ENCODE data around the gene NKPD1.

- TF ChIP-seq ZNF24 (IDR thresholded peaks at IDR 0.05) (no peak), CREB1 (IDR thresholded peaks at IDR 0.05; ENCODE audit: low read depth) (no peak), CBX3 (IDR thresholded peaks at IDR 0.05; ENCODE audit: borderline replicate concordance, low read depth) (no peak), ZBTB11 (CRISPR knock-in tag; IDR thresholded peaks at IDR 0.05) (no peak)
- TF ChIP-seq, protein P1, sequence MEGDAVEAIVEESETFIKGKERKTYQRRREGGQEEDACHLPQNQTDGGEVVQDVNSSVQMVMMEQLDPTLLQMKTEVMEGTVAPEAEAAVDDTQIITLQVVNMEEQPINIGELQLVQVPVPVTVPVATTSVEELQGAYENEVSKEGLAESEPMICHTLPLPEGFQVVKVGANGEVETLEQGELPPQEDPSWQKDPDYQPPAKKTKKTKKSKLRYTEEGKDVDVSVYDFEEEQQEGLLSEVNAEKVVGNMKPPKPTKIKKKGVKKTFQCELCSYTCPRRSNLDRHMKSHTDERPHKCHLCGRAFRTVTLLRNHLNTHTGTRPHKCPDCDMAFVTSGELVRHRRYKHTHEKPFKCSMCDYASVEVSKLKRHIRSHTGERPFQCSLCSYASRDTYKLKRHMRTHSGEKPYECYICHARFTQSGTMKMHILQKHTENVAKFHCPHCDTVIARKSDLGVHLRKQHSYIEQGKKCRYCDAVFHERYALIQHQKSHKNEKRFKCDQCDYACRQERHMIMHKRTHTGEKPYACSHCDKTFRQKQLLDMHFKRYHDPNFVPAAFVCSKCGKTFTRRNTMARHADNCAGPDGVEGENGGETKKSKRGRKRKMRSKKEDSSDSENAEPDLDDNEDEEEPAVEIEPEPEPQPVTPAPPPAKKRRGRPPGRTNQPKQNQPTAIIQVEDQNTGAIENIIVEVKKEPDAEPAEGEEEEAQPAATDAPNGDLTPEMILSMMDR (IDR thresholded peaks at IDR 0.05 in 2 of 3, conservative IDR thresholded peaks at IDR 0.05 in 1 of 3; ENCODE audit: control insufficient read depth in 2 of 3, extremely low read depth in 1 of 3, insufficient read depth in 1 of 3, low read depth in 3 of 3, low read length in 3 of 3), result no peak
- TF ChIP-seq, protein P2, sequence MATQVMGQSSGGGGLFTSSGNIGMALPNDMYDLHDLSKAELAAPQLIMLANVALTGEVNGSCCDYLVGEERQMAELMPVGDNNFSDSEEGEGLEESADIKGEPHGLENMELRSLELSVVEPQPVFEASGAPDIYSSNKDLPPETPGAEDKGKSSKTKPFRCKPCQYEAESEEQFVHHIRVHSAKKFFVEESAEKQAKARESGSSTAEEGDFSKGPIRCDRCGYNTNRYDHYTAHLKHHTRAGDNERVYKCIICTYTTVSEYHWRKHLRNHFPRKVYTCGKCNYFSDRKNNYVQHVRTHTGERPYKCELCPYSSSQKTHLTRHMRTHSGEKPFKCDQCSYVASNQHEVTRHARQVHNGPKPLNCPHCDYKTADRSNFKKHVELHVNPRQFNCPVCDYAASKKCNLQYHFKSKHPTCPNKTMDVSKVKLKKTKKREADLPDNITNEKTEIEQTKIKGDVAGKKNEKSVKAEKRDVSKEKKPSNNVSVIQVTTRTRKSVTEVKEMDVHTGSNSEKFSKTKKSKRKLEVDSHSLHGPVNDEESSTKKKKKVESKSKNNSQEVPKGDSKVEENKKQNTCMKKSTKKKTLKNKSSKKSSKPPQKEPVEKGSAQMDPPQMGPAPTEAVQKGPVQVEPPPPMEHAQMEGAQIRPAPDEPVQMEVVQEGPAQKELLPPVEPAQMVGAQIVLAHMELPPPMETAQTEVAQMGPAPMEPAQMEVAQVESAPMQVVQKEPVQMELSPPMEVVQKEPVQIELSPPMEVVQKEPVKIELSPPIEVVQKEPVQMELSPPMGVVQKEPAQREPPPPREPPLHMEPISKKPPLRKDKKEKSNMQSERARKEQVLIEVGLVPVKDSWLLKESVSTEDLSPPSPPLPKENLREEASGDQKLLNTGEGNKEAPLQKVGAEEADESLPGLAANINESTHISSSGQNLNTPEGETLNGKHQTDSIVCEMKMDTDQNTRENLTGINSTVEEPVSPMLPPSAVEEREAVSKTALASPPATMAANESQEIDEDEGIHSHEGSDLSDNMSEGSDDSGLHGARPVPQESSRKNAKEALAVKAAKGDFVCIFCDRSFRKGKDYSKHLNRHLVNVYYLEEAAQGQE (IDR thresholded peaks at IDR 0.05; ENCODE audit: low read depth, low read length), result no peak
These were observed 14.5 kb downstream of the NKPD1 start for GRCh38 chr19:45146251-45146650.
